GM19397 (cell line): ENCODE data around the gene CD160.
"Not testable (repeated sequence)": the region's sequence is repeated elsewhere in the genome, so short reads cannot be mapped to it uniquely, and the experiment has no call there.

Experiments used
- ATAC-seq: cut with Tn5 transposase; IDR thresholded peaks from one replicate; pipeline ENCODE4 v1.9.1; 2021; ENCODE audit warnings: mild to moderate bottlenecking, moderate library complexity; ENCODE audit not compliant: unreplicated experiment

Gene CD160, protein sequence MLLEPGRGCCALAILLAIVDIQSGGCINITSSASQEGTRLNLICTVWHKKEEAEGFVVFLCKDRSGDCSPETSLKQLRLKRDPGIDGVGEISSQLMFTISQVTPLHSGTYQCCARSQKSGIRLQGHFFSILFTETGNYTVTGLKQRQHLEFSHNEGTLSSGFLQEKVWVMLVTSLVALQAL

DNA sequence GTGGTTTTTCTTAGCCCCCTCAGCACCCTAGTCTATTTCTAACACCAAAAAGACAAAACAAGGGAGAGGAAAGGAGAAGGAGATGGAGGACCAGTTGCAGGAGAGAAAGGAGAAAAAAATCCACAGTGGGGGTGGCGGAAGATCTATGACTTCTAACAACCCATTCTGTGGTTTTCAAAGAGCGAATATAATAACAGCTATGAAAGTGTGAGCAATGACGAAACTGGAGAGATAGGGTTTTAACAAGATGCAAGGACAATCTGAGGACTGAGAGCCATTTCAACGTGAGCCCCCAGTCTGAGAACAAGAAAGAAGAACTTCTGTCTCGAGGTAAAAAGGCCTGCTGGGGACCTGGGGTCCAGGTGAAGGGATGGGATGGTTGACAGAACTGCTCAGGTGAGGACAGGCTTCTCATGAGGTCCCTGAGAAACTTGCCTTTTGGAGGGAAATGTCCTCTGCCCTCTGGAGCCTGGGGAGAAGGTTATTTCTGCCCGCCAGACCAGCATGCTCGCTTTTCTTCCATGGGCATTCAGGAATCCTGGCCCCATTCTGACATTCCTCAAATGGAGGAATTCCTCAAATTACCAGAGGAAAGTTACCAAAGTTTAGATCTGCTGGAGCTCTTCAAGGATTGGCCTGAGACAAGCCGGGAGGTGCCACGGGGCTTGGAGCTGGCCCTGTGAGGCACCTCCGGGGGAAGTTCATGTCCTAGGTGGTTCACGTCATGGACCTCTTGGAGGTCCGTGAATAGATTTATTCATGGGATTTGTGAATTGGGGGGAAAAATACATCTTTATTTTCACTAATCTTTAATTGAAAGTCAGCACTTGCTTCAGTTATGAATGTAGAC is at the start of gene CD160:
Gene CD160, plus strand, starts transcription at position 270 of the 850 bp plus-strand sequence. CDS start 8,829 bp downstream, outside the sequence.
- ATAC-seq: no peak

DNA sequence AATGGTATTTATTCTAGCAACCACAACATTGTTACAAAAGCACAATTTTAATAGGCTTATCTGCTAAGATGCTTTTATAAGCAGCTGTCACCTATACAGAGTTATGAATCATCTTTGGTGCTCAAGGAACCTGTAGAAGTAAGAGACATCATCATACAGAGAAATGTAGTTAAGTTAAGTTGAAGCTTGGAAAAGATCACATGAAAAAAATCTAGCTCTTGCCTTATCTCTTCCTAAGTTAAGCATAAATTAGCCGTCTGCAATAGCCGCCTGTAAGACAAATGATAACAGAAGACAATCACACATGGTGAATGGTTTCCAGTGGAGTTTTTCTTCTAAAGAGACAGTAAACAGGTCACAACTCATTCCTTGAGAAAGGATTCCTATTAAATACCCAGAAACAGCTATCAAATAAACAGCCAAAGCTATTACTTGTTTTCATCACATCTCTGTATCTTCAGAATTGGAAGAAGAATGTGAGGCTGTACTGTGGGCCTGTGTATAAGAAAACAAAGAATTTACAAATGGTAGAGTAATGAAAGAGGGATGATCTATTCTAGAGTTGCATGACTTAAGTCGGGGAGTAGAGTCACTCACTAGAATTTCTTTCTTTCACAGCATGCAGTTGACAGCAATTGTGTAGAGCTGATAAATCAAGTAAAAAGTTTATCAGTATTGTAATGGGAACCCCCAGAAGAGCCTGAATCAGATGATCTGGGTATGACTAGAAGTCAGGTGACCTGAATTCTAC is 48.1 kb upstream of the CD160 start:
- ATAC-seq: not testable (repeated sequence)

DNA sequence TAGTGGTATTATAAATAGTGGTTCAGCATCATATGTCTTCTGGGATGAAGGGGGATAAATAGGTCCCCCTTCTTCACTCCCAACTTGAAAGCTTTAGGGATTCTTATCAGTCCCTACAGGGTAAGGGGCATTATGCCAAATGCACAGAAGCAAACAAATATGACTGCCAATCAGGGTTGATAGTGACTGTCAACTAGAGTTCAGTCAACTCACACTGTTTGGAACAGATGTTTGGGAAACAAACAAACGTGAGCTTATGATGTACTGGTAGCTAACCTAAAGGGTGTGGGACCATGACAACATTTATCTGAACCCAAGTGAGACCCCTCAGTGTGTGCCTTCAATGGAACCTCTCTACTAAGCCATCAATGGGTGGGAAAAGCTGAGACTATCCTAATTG is 46.1 kb upstream of the CD160 start:
- ATAC-seq: not testable (repeated sequence)

DNA sequence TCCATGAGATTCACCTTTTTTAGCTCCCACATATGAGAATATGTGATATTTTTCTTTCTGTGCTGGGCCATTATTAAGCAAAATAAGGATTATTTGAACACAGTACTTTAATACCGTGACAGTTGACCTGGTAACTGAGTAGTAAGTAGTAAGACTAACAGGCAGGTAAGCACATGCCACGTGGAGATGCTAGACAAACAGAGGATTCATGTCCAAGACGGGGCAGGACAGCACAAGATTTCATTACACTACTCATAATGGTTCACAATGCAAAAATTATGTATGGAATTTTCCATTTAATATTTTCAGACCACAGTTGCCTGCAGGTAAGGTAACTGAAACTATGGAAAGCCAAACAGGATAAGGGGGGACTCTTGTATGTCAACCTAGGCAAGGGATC is 34.4 kb upstream of the CD160 start:
- not testable (repeated sequence) for ATAC-seq

DNA sequence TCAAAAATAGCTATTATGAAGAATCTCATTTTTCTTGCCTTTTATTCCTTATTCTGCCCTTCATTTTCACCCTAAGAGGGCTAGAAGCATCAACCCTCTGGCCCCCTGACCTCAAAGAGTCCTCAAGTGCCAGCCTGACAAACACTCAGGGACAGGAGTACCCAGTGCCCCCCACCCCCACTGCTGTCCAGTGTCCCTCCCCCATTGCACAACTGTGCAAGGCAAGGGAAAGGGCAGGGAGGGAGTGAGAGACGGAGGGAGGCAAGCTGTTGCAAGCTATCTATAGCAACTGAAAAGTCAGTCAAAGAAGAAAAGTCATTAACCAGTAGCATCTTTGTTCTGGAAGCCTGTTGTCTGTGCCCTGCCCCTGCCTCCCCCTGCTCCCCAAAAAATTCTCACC is 33.2 kb upstream of the CD160 start:
- not testable (repeated sequence) for ATAC-seq

DNA sequence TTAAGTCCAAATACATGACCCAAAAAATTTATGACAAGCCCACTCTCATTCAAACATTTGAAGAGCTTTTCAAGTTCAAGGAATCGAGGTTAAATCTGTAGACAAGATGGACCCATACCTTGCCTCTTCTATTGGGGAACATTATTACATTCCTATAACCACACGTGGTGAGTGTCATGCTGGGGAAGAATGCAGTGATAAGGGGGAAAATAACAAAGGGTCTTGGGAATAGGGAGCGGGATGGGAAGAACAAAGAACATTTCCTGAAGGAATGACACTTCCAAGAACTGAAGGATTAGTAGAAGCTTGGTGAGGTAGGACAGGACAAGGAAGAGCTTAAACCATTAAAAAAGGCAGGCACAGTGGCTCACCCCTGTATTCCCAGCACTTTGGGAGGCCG is 31.0 kb upstream of the CD160 start:
- ATAC-seq: no peak

DNA sequence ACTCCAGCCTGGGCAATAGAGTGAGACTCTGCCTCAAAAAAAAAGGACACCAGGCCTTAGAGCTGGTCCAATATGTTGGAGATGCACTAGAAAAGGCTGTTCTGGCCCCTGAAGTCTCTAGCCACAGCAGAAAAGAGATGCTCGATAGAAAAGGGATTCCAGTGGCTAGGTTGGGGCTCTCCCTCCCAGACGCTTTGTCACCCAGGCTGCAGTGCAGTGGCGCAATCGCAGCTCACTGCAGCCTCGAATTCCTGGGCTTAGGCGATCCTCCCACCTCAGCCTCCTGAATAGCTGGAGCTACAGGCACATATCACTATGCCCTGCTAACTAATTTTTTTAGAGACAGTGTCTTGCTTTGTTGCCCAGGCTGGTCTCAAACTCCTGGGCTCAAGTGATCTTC is 30.4 kb upstream of the CD160 start:
- ATAC-seq: no peak

DNA sequence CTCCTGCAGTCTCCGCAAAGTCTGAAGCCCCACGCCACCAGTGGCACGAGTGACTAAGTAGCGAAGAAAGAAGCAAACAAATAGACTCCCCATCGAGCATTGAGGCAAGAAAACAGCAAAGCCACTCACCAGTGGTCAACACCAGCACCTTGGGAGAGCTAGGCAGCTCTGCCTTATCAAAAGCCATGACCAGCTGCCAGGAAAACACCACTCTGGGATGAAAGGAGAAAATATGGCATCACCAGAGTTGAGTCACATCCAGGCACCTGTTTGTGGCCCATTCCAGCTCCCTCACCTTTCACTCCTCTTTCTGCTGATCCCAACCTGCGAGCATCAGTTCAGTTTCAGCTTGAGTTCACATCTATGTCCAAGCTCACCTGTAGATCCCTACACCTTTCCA is 29.4 kb upstream of the CD160 start:
- ATAC-seq: no peak

DNA sequence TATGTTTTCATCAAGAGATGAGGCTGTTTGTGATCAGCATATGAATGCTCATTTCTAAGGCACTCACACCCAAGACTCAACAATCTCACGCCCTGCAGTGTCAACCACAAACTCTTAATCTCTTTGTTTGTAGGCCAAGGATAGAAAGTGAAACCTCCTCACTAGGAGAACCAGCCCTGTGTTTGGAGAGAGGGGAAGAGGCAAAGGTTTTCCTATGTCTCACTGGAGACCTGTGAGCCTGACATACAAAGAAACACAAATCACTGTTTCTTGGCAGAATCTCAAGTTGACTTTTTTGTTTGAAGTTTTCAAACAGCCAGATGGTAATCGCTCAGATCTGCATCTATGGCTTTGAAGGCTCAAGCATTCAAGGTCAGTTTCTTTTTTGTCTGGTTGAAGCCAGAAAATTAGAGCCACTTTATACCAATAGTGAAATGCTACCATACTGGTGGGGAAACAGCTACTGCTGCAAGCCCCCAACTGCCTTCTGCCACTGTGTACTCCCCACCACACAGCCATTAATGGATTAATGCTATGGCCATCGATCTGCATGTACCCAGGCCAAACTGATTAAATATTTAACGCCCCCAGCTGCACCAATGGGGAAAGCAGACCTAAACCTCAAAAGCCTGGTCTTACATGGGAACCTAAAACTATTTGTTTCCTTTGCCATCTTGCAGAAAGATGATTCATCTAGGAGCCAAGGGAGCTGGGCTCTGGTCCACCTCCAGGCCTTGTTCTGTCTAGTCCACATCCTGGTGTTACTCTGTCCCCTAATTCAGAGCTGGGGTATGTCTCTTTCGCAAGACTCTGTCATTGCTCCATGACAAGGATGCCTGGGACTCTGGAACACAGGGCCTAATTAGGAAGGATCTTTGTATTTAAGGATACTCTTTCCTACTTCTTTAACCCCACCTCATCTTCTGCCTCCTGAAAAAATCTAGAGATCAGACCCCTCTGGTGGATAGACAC is 28.4 kb upstream of the CD160 start:
- no peak for ATAC-seq

DNA sequence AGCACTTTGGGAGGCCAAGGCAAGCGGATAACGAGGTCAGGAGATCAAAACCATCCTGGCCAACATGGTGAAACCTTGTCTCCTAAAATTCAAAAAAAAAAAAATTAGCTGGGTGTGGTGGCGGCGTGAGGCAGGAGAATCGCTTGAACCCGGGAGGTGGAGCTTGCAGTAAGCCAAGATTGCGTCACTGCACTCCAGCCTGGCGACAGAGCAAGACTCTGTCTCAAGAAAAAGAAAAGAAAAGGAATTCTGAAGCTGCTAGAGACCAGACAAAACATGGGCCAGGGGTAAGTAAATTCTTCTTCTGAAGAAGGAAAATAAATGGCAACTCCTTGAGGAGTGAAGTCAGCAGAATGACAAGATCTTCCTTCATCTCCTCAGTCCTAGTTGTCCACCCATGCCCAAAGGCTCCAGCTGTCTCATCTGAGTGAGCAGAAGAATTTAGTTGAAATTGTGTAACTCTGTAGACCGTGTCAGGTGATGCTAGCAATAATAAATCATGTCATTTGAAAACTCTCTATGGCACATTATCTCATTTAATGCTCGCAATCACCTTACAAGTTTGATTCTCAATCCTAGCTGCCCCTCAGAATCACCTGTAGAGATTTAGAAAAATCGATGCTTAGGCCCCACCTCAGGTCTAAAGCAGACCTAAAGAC is 26.4 kb upstream of the CD160 start:
- no peak for ATAC-seq

DNA sequence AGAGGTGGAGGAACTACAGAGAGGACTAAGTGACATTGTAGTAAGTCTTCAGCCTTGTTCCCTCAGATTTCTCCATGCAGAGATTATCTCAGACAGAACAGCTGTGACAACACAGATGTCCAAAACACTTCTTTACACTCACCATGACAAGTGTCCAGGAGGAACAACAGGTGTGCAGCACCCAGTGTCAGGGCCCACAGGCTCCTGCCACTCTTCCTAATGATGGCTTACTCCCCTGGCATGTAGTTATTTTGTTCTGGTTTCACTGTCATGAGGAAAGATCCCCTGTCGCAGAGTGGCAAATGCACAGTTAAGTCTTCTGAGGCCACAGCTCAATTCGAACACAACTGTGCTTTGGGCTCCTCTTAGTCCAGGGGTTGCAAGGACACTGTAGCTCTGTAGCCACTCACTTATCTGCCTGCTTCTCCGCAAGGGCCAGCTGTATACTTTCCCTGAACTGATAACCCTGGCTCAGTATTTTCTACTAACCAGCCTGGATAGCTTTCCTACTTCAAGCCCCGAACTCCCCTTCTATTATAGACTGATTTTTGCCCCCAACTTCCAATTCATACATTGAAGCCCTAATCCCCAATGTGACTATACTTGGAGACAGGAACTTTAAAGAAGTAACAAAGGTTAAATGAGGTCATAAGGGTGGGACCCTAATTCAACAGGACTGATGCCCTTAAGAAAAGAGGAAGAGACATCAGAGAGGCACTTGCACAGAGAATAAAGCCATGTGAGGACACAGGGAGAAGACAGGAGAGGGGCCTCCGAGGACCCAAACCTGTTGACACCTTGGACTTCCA is 23.3 kb upstream of the CD160 start:
- ATAC-seq: no peak

DNA sequence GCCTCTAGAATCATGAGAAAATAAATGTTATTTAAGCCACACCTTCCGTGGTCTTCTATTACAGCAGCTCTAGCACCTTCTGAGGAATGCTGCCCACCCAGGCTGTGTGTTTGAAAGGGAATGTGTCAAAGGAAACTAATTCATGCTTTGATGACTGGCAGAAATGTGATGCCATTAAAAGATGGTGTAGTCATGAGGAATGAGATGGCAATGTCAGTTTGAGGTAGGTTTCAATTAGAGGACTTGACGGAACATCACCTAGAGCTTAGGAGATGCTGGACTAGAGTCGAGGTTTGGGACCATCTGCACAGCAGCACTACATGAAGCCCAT is 22.7 kb upstream of the CD160 start:
- no peak for ATAC-seq

DNA sequence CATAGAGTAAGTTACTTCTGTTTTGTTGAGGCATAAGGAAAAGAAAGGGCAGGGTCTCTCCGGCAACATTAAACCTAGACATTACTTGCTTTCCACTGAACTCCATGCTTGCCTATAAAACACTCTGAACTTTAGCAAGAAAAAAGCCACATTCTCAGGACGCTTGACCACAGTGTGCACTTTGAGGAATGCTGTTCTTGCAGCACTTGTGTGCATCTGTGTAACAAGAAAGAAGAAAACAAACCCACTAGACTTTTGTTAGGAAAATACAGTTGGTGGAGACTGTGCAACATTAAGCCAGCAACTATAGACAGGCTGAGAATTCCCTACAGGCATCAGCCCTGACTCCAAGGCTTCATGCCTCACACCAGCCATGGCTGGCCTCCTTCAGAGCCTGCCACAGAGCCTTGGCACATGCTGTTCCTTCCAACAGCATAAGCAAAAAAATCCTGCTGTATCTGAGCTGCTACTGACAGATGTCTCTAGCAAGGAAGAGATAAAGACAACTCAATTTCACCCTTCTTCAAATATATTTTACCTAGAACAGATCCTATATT is 17.9 kb upstream of the CD160 start:
- no peak for ATAC-seq

DNA sequence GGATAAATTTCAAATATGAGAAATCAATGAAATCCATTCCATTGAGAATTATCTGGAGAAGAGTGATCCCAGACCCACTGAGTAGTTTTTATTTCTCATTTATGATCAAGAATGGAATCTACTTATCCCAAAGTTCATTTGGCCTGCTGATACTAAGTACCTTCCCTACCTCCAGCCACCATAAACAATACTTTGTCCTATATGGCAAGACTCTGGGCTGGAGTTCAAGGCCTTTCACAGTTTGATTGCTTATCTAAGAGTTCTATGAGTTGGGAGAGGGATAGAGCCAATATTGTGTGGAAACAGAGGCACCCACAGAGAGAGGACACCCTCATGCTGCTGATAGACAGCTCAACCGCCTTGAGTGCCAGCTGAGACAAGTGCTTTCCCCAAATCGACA is 17.2 kb upstream of the CD160 start:
- no peak for ATAC-seq

DNA sequence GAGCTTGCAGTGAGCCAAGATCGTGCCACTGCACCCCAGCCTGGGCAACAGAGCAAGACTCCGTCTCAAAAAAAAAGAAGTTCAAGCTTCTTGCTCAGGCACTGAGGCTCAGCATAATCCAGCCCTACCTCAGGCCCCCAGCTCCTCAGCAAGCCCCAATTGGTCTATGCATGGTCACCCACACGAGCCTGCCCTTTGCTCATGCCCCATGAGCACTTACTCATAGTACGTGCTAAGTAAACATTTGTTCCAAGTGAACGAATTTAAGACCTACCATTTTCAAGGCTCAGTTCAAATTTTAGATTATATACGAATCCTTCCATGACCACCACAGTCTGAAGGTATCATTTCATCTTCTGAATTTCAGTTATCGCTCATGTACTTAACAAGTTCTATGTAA is 16.5 kb upstream of the CD160 start:
- ATAC-seq: no peak

DNA sequence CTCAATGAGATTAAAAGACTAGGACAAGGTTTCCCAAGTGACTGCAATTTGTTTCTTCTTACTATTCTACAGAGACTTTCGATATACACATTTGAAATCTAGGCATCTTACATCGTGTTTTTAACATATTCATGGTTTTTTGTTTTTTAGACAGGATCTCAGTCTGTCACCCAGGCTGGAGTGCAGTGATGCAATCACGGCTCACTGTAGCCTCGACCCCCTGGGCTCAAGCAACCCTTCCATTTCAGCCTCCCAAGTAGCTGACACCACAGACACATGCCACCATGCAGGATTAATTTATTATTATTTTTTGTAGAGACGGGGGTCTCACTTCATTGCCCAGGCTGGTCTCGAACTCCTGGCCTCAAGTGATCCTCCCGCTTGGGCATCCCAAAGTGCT is 13.7 kb upstream of the CD160 start:
- no peak for ATAC-seq

DNA sequence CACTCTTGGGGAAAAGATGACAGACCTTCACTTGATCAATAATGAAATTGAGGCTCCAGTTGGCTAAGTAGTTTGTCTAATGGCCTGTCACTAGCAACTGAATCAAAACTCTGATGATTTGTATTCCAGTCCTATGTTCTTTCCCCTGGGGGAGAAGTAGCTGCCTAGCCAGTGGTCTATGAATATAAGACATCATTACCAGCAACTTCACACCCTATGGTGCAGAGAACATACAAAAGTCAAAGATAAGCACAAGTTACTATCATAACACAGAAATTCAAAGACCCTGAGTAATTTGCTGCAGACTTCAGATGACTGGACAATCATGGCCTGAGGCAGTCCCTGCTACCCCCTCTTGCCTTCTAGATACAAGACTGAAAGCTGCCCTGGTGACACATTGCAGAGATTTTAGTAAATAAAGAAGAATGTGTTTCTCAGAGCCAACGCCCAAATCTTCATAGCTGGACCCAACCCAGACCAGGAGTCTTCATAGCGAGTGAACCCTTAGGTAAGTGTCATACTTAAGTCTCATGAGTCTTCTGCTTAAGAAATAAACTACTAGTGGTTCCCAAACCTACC is 13.1 kb upstream of the CD160 start:
- ATAC-seq: no peak

DNA sequence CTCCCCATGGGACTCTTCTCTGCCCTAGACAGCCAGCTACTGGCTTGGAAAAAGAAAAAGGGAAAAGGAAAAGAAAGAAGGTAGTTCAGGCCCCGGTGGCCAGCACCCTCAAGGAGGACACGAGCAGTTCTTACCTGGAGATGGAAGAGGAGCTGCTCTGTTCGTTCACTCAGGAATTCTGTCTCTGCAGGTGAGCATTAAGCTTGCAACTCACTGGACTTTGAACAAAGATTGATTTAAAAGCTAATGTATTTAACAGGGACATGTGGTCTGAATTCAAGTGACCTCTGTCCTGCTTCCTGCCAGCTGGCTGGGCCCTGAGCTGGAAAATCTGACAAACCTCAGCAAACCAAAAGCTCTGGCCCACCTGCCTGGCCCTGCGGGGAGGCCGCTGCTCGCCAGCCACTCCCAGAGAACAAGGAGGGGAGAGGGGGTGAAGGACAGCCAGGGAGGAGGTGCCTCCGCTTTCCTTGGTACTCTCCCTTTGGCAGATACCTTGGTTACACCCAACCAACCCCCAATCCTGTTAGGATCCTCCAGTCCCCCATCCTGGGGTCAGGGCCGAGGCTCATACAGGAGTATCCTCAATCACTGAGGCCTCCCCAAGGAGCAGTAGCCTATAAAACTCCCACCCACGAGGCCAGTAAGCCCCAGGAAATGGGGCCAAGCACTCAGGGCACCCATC is 12.0 kb upstream of the CD160 start, which contains the start of gene PDZK1:
Gene PDZK1, minus strand, starts transcription at position 186 of the 685 bp plus-strand sequence. CDS start 19,347 bp downstream, outside the sequence.
- ATAC-seq: no peak
